K562 (cell line): ENCODE measurements around the gene LRRC4C. TPM values are rescaled to one million over a fixed set of nuclear protein-coding genes. Genes with fewer than 3 reads are reported as not detected.

Source experiments
- ATAC-seq: fragments of 200-7000 bp; cut with Tn5 transposase; 3 replicates; pipeline ENCODE4 v1.9.1; 2020; ENCODE audit warnings: moderate library complexity
- BruUV-seq: library from RNA; stranded (reverse); fragments of 400-500 nt; replicated peaks from 2 replicates; lab custom pipeline; 2021; lab: Mats Ljungman, UMichigan
- CTCF ChIA-PET: fragments of 300-600 bp; formaldehyde crosslinking; extraction: SDS; loops from one replicate; lab custom pipeline; 2021; ENCODE audit warnings: low intra/inter-chr PET ratio; lab: Yijun Ruan, JAX
- POLR2A ChIA-PET: fragments of 300-600, 350-650 bp; sonication (Branson Sonifier 250); formaldehyde crosslinking; extraction: SDS; loops from one replicate; lab custom pipeline; 2021; ENCODE audit warnings: antibody characterized with exemption, inconsistent platforms; lab: Yijun Ruan, JAX
- DNase-seq, 4 experiments: peaks; one replicate each; pipeline versions ENCODE4 v3.0.0 to v3.0.0-alpha.2; 2011 to 2018; ENCODE audit warnings: low spot score in 3 of 4, mixed read lengths in 3 of 4; ENCODE audit errors: extremely low read depth in 1 of 4
- FAIRE-seq: peaks from 2 replicates; lab custom pipeline; 2011; peaks lifted over from hg19 to GRCh38; lab: Jason Lieb, UNC
- H2AFZ ChIP-seq: 2 replicates; pipeline ENCODE4 v1.6.0; 2011; ENCODE audit warnings: low read depth, low read length, control low read depth, inconsistent platforms
- H3K27ac ChIP-seq: fragments of 200-600 bp; 3 replicates; pipeline ENCODE4 v1.8.0; 2011; ENCODE audit warnings: low read depth, mild to moderate bottlenecking, control low read depth, inconsistent platforms, low read length, moderate library complexity, mixed read lengths; ENCODE audit errors: extremely low read depth
- H3K27me3 ChIP-seq, 2 experiments: fragments of 300-600 bp in 1 of 2; 2 replicates in 1 of 2; 3 replicates in 1 of 2; pipeline versions ENCODE4 v1.6.0 to v1.8.0; 2011; ENCODE audit warnings: inconsistent platforms in 2 of 2, low read length in 2 of 2, mild to moderate bottlenecking in 1 of 2, mixed read lengths in 1 of 2, moderate library complexity in 1 of 2; ENCODE audit not compliant: control insufficient read depth in 2 of 2, insufficient read depth in 2 of 2
- H3K36me3 ChIP-seq: fragments of 300-600 bp; 3 replicates; pipeline ENCODE4 v1.8.0; 2011; ENCODE audit warnings: mild to moderate bottlenecking, low read length, inconsistent platforms; ENCODE audit not compliant: control insufficient read depth, insufficient read depth
- H3K4me1 ChIP-seq, 2 experiments: fragments of 200-600 bp in 1 of 2; replicated peaks in 1 of 2; 2 replicates in 1 of 2; 3 replicates in 1 of 2; pipeline versions ENCODE4 v1.5.1 to v1.8.0; 2011; ENCODE audit warnings: inconsistent platforms in 2 of 2, low read length in 2 of 2, mild to moderate bottlenecking in 1 of 2, mixed read lengths in 1 of 2, moderate library complexity in 1 of 2; ENCODE audit not compliant: control insufficient read depth in 2 of 2, insufficient read depth in 2 of 2
- H3K4me2 ChIP-seq: 2 replicates; pipeline ENCODE4 v1.6.1; 2011; ENCODE audit warnings: low read length, control low read depth, inconsistent platforms, mixed read lengths; ENCODE audit not compliant: insufficient read depth
- H3K4me3 ChIP-seq: fragments of 200-600 bp; sonication (generic), shearing (Covaris generic); 2 replicates; pipeline ENCODE4 v1.5.1; 2016; ENCODE audit warnings: control low read depth, inconsistent platforms
- H3K79me2 ChIP-seq: fragments of 200-600 bp; 3 replicates; pipeline ENCODE4 v1.8.0; 2011; ENCODE audit warnings: low read length, inconsistent platforms; ENCODE audit not compliant: control insufficient read depth, insufficient read depth
- H3K9ac ChIP-seq, 2 experiments: 2 replicates each; pipeline versions ENCODE4 v1.6.0 to v1.6.1; 2011; ENCODE audit warnings: low read depth in 2 of 2, low read length in 2 of 2, control low read depth in 1 of 2, inconsistent platforms in 1 of 2, mild to moderate bottlenecking in 1 of 2, mixed read lengths in 1 of 2; ENCODE audit not compliant: insufficient read depth in 1 of 2
- H3K9me1 ChIP-seq: one replicate; pipeline ENCODE4 v1.6.0; 2011; ENCODE audit warnings: inconsistent platforms, mild to moderate bottlenecking, low read length, moderate library complexity; ENCODE audit not compliant: control insufficient read depth, insufficient read depth
- H3K9me3 ChIP-seq: replicated peaks from 2 replicates; pipeline ENCODE4 v1.5.1; 2011; ENCODE audit warnings: low read depth, low read length, inconsistent platforms; ENCODE audit not compliant: control insufficient read depth, insufficient read depth
- H4K20me1 ChIP-seq: replicated peaks from 2 replicates; pipeline ENCODE4 v1.6.1; 2011; ENCODE audit warnings: low read length, inconsistent platforms, mixed read lengths; ENCODE audit not compliant: control insufficient read depth, insufficient read depth
- HDGF ChIP-seq: fragments of 450-650 bp; IDR thresholded peaks from 2 replicates; pipeline ENCODE4 v1.6.1; 2016
- MAFG ChIP-seq: fragments of 450-650 bp; conservative IDR thresholded peaks from 2 replicates; pipeline ENCODE4 v1.6.1; 2016; ENCODE audit warnings: missing genetic modification characterization, missing compliant biosample characterization
- NONO ChIP-seq, 2 experiments: fragments of 200-400 bp in 1 of 2; fragments of 450-650 bp in 1 of 2; formaldehyde crosslinking in 1 of 2; IDR thresholded peaks; 2 replicates each; pipeline ENCODE4 v1.6.1; 2017; ENCODE audit warnings: low read depth in 2 of 2, mild to moderate bottlenecking in 2 of 2, moderate library complexity in 2 of 2, low read length in 1 of 2
- POLR2H ChIP-seq: IDR thresholded peaks from 2 replicates; pipeline ENCODE4 v1.6.1; 2016; ENCODE audit warnings: missing genetic modification characterization, low read depth, mild to moderate bottlenecking, control low read depth, missing compliant biosample characterization, moderate library complexity
- PYGO2 ChIP-seq: fragments of 450-650 bp; IDR thresholded peaks from 2 replicates; pipeline ENCODE4 v1.6.1; 2016; ENCODE audit warnings: mild to moderate bottlenecking, missing genetic modification characterization, moderate library complexity, missing compliant biosample characterization
- RREB1 ChIP-seq: fragments of 250-450 bp; sonication (Bioruptor Pico); IDR thresholded peaks from 2 replicates; pipeline ENCODE4 v1.4.0; 2020
- WGBS: fragments of 100-300 bp; shearing (Covaris generic); methylation state at CpG from one replicate; pipeline ENCODE4 v1.1.6; 2016; ENCODE audit warnings: low coverage, mixed read lengths; ENCODE audit not compliant: insufficient coverage; ENCODE audit errors: missing lambda C conversion rate; 5-methylcytosine and 5-hydroxymethylcytosine counted together
- in situ Hi-C: fragments of 300-500 bp; cut with MboI; formaldehyde crosslinking; loops from 4 replicates; pipeline ENCODE4 v1.15.0; 2018; ENCODE audit warnings: inconsistent platforms, mixed read lengths
- intact Hi-C: fragments of 100-400 bp; cut with micrococcal nuclease; formaldehyde crosslinking; loops from 2 replicates; pipeline ENCODE4 v1.14.2; 2022
- polyA plus RNA-seq, 8 experiments: library from polyadenylated mRNA; depleted of rRNA in 4 of 8; stranded (reverse) in 5 of 8; unstranded in 3 of 8; fragments of >200 nt; fragmentation: Nextera tagmentation in 2 of 8; fragmentation: Illumina TruSeq in 1 of 8; extraction: Ambion mirVana in 2 of 8; extraction: Trizol in 1 of 8; gene quantifications; 2 replicates each; pipeline versions ENCODE4 v1.2.1 to v1.2.3, GENCODE V29; 2011 to 2014; ENCODE audit warnings: inconsistent platforms in 1 of 8, missing spikeins in 1 of 8
- total RNA-seq, 7 experiments: library from RNA; depleted of rRNA in 6 of 7; stranded (reverse); fragments of >200 nt in 6 of 7; fragmentation: Illumina TruSeq in 2 of 7; extraction: Trizol in 2 of 7; gene quantifications; 2 replicates each; pipeline versions ENCODE4 v1.2.1 to v1.2.3, GENCODE V29; 2011 to 2021; ENCODE audit warnings: low replicate concordance in 1 of 7
- TF ChIP-seq, protein P1 (sequence below), 2 experiments: IDR thresholded peaks; 2 replicates each; pipeline ENCODE4 v1.6.1; 2012; ENCODE audit warnings: improper control_type of control experiment in 2 of 2, low read depth in 2 of 2, low read length in 2 of 2, borderline replicate concordance in 1 of 2

LRRC4C gene
- total and polyA plus RNA-seq, 9 of the 15 experiments (the other 6 are each of a cell fraction or from before 2014, with no cell fraction given): not detected

DNA sequence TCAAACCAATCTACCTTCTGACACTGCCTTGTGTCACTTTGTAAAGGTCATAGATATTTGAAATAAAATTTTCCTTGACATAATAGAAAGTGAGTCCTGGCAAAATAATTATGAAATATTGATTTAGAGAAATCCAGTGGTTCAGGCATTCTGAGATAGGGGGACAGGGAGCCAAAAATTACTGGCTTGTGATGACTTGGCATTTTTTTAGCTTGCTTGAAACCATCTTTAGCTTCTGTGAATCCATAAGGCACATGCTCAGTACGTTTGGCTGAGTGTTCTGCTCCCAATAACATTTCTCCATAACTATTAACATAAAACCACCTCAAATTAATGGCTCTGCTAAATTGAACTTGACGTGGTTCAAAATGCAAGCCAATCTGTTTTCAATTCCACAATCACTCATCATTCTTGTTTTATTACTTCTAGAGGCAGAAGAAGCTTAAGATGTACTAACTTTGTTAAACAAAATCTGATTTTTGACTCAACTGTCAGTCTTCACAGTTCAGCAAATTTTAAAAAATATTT, 209.0 kb downstream of the LRRC4C start:
- in situ Hi-C loops (no loop called here), intact Hi-C loops (no loop called here)
- CTCF ChIA-PET: no interaction called here
- no peaks in the 10 kb centered on the region for H4K20me1 ChIP-seq
- DNase-seq (no peak), FAIRE-seq (no peak), ATAC-seq (no peak)
- POLR2A ChIA-PET: no interaction called here
- H3K4me3 ChIP-seq: no peak overlapping the region
- H3K79me2 ChIP-seq: no peaks in the 10 kb centered on the region
- no peak overlapping the region for H3K27ac ChIP-seq
- WGBS: 0% methylated on average over 2 of the region's 2 CpGs
- H3K4me2 ChIP-seq: no peak overlapping the region
- no peak overlapping the region for H2AFZ ChIP-seq
- TF ChIP-seq POLR2H (tag): no peak
- peak; percentile 55; the same call in 1 of the 2 replicates for TF ChIP-seq MAFG (tag)
- no peaks in the 10 kb centered on the region for H3K36me3 ChIP-seq
- no peaks in the 10 kb centered on the region for H3K4me1 ChIP-seq
- H3K9me3 ChIP-seq: no peaks in the 10 kb centered on the region
- no TSS peak for BruUV-seq
- H3K9ac ChIP-seq: no peak overlapping the region
- no peaks in the 10 kb centered on the region for H3K9me1 ChIP-seq
- H3K27me3 ChIP-seq: no peaks in the 10 kb centered on the region

DNA sequence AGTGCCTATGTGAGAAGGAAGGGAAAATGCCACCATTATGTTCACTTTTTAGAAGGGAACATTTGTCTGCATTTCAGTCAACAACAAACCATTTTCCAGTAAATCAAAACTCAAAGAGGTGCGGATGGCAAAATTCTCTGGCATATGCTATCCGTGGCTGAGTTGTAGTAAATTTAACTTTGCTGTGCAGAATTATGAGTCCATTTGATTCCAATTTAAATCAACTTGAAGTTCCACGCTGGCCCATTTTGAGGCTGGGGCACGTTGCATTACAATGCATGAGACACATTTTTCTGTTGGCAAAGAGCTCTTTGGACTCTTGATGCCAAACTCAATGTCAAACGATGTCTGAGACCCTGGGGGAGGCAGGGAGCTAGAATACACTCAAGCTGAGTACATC, 211.8 kb downstream of the LRRC4C start:
- no peak overlapping the region for H2AFZ ChIP-seq
- H3K9me1 ChIP-seq: no peaks in the 10 kb centered on the region
- intact Hi-C loops (no loop called here), in situ Hi-C loops (no loop called here)
- ATAC-seq: no peak
- no peak overlapping the region for H3K4me3 ChIP-seq
- H3K9ac ChIP-seq: no peak overlapping the region
- no peak overlapping the region for H3K27ac ChIP-seq
- H3K79me2 ChIP-seq: no peaks in the 10 kb centered on the region
- no peaks in the 10 kb centered on the region for H3K9me3 ChIP-seq
- H4K20me1 ChIP-seq: no peaks in the 10 kb centered on the region
- ChIA-PET CTCF (no interaction called here), POLR2A (no interaction called here)
- H3K27me3 ChIP-seq: no peaks in the 10 kb centered on the region
- no peak overlapping the region for H3K4me2 ChIP-seq
- 4% methylated on average over 5 of the region's 5 CpGs for WGBS
- no peak for FAIRE-seq
- no peaks in the 10 kb centered on the region for H3K36me3 ChIP-seq
- no TSS peak for BruUV-seq
- H3K4me1 ChIP-seq: no peaks in the 10 kb centered on the region
- DNase-seq: no peak
- TF ChIP-seq PYGO2 (tag): no peak
- no peak for TF ChIP-seq HDGF
- TF ChIP-seq, protein P1, sequence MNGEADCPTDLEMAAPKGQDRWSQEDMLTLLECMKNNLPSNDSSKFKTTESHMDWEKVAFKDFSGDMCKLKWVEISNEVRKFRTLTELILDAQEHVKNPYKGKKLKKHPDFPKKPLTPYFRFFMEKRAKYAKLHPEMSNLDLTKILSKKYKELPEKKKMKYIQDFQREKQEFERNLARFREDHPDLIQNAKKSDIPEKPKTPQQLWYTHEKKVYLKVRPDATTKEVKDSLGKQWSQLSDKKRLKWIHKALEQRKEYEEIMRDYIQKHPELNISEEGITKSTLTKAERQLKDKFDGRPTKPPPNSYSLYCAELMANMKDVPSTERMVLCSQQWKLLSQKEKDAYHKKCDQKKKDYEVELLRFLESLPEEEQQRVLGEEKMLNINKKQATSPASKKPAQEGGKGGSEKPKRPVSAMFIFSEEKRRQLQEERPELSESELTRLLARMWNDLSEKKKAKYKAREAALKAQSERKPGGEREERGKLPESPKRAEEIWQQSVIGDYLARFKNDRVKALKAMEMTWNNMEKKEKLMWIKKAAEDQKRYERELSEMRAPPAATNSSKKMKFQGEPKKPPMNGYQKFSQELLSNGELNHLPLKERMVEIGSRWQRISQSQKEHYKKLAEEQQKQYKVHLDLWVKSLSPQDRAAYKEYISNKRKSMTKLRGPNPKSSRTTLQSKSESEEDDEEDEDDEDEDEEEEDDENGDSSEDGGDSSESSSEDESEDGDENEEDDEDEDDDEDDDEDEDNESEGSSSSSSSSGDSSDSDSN (IDR thresholded peaks at IDR 0.05; ENCODE audit: borderline replicate concordance in 1 of 2, low read depth in 2 of 2, low read length in 2 of 2): no peak
- no peak for TF ChIP-seq RREB1 (CRISPR knock-in tag)
- no peak for TF ChIP-seq NONO (IDR thresholded peaks at IDR 0.05; ENCODE audit: low read depth in 2 of 2, low read length in 1 of 2)
